Fibroblast of gingiva (primary cell): ENCODE data around the gene RFX4.
A peak's percentile ranks its signal among the peaks of the same experiment; 100 is the strongest.

ENCODE experiments used
- DNase-seq: peaks from one replicate; pipeline ENCODE4 v3.0.0-alpha.2; 2011; ENCODE audit warnings: low read depth

RFX4 gene

GRCh38 chr12:106732890-106733289, 150.1 kb downstream of the RFX4 start:
- no peak for DNase-seq

- DNase-seq = no peak
These were observed 150.9 kb downstream of the RFX4 start for GRCh38 chr12:106733660-106734059.

DNA sequence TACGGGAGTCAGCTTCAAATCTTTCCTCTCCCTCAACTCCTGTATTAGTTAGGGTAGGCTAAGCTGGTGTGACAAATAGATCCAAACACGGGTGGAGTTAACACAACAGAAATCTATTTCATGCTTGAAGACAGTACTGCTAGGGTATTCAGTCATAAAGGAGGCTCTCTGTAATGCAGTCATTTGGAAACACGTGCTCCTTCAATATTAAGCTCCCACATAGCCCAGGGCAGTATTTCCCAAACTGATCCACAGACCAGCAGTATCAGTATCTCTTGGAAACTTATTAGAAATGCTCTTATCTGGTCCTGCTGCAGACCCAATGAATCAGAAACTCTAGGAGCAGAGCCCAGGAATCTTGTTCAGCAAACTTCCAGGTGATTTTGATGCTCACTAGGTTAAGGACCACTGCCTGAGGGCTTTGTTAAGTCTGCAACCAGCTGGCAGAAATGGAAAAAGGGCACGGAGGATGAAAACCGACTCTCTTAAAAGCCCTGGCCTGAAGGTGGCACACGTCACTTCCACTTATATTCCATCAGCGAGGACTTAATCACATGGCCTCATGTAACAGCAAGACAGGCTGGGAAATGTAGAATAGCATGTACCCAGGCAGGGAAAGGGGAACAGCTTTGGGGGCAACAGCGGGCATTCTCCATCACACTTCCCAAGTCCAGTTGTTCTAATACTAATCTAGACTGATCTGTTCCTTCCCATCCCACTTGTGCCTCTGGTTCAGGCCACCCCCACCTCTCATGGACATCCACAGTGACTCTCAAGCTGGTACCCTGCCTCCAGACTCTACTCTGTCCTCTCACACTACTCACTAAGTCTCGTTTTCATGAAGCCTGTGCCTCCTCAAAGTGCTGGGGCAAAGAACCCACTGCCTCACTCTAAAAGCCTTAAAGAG, 153.5 kb downstream of the RFX4 start:
- DNase-seq = no peak

DNA sequence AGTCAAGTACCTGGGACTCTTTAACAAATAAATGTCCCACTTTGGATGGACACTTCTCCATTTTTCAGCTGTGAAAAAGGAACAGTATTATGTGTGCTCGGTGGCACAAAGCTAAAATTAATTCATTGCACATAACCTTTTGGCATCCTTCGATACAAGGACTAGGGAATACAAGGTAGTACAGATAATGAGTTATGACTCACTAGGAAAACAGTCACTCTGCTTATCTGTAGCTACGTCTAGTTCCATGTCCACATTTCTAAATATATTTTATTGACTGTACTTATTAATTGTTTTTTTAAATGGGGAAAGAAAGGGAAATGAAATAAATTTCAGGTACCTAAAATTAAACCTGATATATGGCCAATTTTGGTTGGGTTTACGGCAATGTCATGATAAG, 156.5 kb downstream of the RFX4 start:
- no peak for DNase-seq

DNA sequence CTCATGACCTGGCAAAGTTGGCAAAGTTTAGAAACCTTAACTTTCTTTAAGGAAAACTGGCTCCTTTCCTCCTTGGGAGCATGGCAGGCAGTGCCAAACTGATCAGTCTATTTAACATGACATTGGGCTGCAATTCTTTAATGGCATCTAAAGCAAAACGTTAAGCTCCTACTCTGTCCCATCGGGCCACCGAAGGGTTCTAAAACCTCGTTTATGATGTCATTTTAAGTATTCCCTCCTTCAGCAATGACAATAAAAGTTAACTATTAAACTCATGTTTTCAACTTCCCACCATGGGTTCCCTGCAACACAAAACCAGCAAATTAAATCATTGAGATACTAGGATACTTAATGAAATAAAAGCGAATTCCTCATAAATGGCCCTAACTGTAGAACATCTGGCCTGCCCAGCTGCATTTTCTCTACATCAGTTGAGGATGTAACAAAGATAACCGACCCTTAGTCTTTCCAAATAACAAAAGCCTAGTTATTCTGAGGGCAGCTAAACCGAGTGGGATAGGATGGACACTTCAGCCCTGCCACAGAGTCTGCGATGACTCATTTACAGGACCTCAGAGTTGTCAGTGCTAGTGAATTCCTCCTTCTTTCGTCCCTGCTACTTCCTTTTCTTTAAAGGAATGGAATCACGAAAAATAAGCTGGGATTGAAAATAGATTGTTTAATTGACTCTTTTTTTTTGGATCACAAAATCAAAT, 157.2 kb downstream of the RFX4 start:
- no peak for DNase-seq

DNA sequence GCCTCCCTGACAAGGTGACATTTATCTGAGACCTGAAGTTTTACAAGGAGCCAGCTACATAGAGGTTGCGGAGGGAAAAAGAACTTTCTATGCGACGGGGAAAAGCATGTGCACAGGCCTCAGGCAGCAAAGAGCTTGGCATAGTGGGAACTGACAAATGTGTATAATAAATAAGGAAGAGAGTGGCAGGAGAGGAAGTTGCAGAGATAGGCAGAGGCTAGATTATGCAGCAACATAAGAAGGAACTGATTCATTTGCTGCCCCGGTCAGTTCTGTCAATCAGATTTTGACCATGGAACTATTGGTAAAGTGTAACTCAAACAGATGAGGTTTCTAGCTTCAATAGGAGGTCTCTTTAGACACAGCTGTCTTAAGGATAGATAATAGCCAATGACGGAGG, 158.0 kb downstream of the RFX4 start:
- no peak for DNase-seq

DNA sequence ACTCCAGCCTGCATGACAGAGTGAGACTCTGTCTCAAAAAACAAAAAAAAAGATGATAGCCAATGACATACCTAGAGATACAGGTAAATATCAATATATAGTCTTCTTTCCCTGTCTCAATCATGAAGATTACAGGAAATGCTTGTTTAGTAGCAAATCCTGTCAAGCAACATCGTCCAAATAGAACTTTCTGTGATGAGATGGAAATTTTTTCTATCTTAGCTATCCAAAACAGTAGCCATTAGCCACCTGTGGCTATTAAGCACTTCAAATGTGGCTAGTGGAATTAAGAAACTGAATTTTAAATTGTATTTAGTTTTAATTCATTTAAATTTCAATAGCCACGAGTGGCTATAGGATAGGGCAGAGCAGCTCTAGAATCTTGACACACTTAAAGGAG, 158.4 kb downstream of the RFX4 start:
- DNase-seq = no peak

DNA sequence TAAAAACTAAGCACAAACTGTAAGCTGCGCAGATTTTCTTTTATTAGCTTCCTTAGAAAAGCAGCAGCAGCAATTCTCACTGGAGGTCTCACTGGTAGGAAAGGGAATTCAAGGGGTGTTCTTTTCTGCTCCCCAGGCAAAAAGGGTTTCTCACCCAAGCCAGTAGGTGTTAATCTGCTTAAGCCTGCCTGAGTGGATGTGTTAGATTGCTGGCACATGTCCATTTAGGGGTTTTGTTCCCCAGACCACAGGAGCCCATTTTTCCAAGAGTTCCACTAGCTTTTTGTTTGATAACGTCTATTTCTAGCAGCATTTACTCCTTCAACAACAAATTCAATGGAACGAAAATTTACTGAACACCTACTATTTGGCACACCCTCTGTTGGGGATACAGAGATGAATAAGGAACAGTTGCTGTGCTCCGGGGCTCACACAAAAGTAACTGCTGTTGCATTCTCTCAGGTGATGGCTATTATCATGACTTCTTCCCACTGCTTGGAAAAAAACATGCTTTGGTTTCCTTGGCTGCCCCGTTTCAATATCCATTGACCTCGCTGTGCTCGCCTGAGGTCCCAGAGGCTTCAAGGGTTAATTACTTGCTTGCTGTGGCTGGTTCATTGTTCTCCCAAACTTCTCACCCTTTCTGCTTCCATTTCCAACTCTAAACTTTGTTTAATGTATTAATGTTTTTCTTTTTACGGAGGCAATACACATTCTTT, 160.6 kb downstream of the RFX4 start:
- DNase-seq = no peak

- DNase-seq = no peak
These were observed 161.8 kb downstream of the RFX4 start for GRCh38 chr12:106744600-106744999.

DNA sequence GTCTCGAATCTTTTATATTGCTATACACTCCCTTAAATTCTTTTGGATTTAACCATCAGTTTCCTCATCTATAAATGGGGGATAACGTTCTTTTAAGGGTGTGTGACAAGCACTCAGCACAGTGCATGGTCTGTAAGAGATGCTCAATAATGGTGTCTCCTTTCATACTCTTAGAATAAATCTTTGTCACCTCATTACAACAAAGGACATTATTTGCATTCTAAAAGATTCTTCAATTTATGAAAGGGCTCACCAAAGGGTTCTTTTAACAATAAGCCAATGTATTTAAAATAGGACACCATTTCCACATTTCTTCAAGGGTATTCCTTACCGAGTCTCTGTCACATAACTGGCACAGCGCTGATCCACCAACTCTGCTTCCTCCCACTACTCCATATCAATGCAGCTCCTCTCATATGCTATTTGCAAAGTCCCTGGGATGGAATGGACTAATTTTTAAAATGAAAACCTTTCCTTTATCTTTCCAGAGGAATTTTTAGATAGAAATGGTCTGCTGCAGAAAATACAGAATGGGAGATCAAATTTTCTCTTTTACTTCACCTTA, 162.5 kb downstream of the RFX4 start:
- no peak for DNase-seq

GRCh38 chr12:106747973-106748436, 165.2 kb downstream of the RFX4 start:
- DNase-seq = no peak

DNA sequence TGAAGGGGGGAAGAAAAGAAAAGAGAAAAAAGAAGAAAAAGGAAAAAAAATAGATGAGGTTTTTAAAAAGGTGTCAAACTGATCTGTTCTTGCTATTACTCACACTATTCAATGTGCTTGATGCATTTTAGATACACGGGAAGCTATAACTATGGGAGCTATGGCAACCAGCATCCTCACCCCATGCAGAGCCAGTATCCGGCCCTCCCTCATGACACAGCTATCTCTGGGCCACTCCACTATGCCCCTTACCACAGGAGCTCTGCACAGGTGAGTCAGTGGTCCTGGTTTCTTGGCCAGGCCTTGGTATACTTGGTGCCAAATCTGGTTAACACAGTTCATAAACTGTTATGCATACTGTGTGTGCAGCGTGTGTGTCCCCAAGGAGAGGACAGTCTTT, 167.7 kb downstream of the RFX4 start:
- DNase-seq = no peak

GRCh38 chr12:106753526-106753925, 170.7 kb downstream of the RFX4 start:
- no peak for DNase-seq

- no peak for DNase-seq
These were observed 171.5 kb downstream of the RFX4 start for GRCh38 chr12:106754331-106754730.

- DNase-seq = no peak
These were observed 175.0 kb downstream of the RFX4 start for GRCh38 chr12:106757623-106758348.

DNA sequence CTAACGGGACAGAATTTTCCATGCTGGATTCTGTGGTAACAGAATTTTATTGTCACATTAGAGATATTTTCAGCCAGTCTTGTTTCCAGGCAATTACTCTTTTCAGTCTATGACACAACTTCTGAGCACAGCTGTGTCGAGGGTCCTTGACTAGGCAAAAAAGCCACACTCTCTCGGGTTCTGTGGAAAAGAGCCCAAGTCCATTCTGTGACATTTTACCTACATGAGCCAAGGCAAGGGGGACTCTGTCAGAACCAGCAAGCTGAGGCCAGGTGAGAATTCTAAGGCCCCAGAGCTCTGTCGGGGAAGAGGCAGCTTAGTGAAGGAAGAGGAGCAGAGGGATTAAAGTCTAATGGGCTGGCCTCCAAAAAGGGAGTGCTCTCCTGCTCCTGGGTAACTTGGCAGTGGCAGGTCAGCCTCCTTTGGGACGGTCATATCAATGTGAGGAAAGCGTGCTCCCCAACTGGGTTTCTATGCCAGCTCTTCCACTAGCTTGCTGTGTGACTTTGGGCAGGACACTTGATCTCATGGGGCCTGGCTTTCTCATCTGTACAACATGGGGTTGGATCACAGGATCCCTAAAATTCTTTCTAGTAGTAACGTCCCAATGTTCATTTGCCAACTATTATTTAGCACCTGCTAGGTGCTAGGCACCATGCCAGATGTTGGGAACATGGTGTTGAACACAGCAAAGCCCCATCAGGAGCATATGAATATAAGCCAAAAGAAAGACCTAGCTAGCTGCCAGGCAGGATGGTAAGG, 175.7 kb downstream of the RFX4 start:
- DNase-seq = no peak

- DNase-seq = peak; percentile 6
These were observed 176.9 kb downstream of the RFX4 start for GRCh38 chr12:106759526-106760183.

DNA sequence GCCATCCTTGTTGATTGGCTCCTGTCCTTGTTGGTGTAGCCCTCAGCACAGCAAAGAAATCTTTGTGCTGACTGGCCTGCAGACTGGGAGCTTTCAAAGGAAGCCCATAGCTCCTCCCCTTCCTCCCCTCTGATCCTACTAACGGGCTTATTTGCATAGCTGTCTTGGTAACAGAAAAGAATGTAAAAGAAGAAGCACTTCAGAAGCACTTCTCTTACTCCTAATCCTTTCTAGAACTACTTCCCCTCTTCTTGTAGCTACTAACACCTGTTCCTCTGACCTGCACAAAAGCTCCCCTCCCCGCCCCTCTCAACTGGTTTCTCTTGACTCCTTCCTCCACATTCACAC, 177.4 kb downstream of the RFX4 start:
- DNase-seq = no peak

DNA sequence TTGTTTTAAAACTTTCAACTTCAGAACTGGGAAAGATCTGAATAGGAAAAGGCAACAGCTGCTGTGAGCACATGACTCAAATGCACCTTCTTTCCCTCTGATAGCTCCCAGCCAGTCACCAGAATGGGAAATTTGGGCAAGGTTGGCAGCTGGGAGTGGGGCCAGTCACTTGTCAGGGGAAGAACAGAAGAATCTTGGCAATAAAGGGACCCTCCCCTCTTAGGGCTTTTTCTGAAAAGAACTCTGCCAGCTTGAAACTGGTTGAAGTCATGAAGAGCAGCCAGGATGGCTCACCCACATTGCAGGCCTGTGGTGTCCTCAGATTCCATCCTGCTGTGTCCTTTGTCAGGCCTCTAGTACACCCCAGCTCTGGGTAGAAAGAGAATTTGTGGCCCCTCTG, 181.4 kb downstream of the RFX4 start:
- DNase-seq = no peak

DNA sequence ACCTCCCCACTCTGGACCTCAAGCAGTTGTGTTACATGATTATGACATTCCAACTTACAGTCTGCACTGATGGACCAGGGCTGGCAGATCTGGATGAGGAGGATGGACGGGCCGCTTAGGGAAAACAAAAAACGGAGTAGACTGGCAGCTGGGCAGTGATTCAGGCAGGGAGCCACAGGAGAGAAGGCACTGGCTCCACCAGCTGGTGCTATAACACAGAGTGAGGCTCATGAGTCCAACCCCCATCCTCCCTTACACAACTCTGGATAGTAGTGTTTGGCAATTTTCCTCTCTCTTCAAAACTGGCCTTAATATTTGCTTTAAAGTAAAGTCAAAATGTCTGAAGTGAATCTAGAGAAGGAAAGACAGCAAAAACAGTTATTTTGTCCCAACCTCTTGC, 181.9 kb downstream of the RFX4 start:
- peak; percentile 15 for DNase-seq
